HEK293T (cell line): Measurements from ENCODE around the gene CDH13.

Source experiments
- CTCF ChIA-PET: fragments of 350-600 bp; formaldehyde crosslinking; extraction: SDS; loops from one replicate; lab custom pipeline; 2021; ENCODE audit warnings: antibody characterized with exemption, inconsistent platforms; lab: Yijun Ruan, JAX
- POLR2A ChIA-PET: fragments of 350-600 bp; formaldehyde crosslinking; extraction: SDS; loops from one replicate; lab custom pipeline; 2020; ENCODE audit warnings: antibody characterized with exemption, inconsistent platforms; lab: Yijun Ruan, JAX
- DNase-seq: peaks from one replicate; pipeline ENCODE4 v3.0.0; 2012; ENCODE audit warnings: mixed read lengths; ENCODE audit errors: extremely low spot score
- ARNT ChIP-seq: fragments of 450-650 bp; IDR thresholded peaks from 2 replicates; pipeline ENCODE4 v1.6.1; 2017; ENCODE audit warnings: mild to moderate bottlenecking
- BHLHE40 ChIP-seq: fragments of 450-650 bp; IDR thresholded peaks from 2 replicates; pipeline ENCODE4 v1.6.1; 2016; ENCODE audit warnings: mild to moderate bottlenecking, moderate library complexity, borderline replicate concordance
- CTBP1 ChIP-seq: fragments of 450-650 bp; IDR thresholded peaks from 2 replicates; pipeline ENCODE4 v1.6.1; 2016; ENCODE audit warnings: borderline replicate concordance
- ELF4 ChIP-seq: fragments of 450-650 bp; IDR thresholded peaks from 2 replicates; pipeline ENCODE4 v1.6.1; 2017; ENCODE audit warnings: antibody characterized with exemption
- FOXA1 ChIP-seq: fragments of 450-650 bp; IDR thresholded peaks from 2 replicates; pipeline ENCODE4 v1.6.1; 2016; ENCODE audit warnings: mild to moderate bottlenecking
- FOXK2 ChIP-seq: fragments of 450-650 bp; IDR thresholded peaks from 2 replicates; pipeline ENCODE4 v1.6.1; 2016; ENCODE audit warnings: mild to moderate bottlenecking
- FOXM1 ChIP-seq: fragments of 450-650 bp; IDR thresholded peaks from 2 replicates; pipeline ENCODE4 v1.6.1; 2017; ENCODE audit warnings: mild to moderate bottlenecking, borderline replicate concordance
- HDGF ChIP-seq: fragments of 450-650 bp; IDR thresholded peaks from 2 replicates; pipeline ENCODE4 v1.6.1; 2017; ENCODE audit warnings: antibody characterized with exemption, borderline replicate concordance
- L3MBTL2 ChIP-seq: fragments of 450-650 bp; conservative IDR thresholded peaks from 2 replicates; pipeline ENCODE4 v1.6.1; 2016; ENCODE audit warnings: mild to moderate bottlenecking
- LEF1 ChIP-seq: fragments of 450-650 bp; IDR thresholded peaks from 2 replicates; pipeline ENCODE4 v1.6.1; 2017; ENCODE audit warnings: mild to moderate bottlenecking, borderline replicate concordance
- NFRKB ChIP-seq: fragments of 450-650 bp; IDR thresholded peaks from 2 replicates; pipeline ENCODE4 v1.6.1; 2016; ENCODE audit warnings: mild to moderate bottlenecking, moderate library complexity
- PKNOX1 ChIP-seq: fragments of 450-650 bp; IDR thresholded peaks from 2 replicates; pipeline ENCODE4 v1.6.1; 2016
- SP1 ChIP-seq: fragments of 450-650 bp; IDR thresholded peaks from 2 replicates; pipeline ENCODE4 v1.6.1; 2017
- SUZ12 ChIP-seq: fragments of 450-650 bp; IDR thresholded peaks from 2 replicates; pipeline ENCODE4 v1.6.1; 2016; ENCODE audit warnings: mild to moderate bottlenecking
- TARDBP ChIP-seq: fragments of 450-650 bp; IDR thresholded peaks from 2 replicates; pipeline ENCODE4 v1.6.1; 2016
- ZNF384 ChIP-seq: fragments of 450-650 bp; IDR thresholded peaks from 2 replicates; pipeline ENCODE4 v1.6.1; 2016

CDH13 gene

GRCh38 chr16:82761858-82762257 is 135.1 kb downstream of the CDH13 start:
- DNase-seq: no peak
- TF ChIP-seq ELF4 (no peak), L3MBTL2 (no peak), ZNF384 (no peak)
- ChIA-PET POLR2A (no interaction called here), CTCF (no interaction called here)

GRCh38 chr16:82763371-82763770 is 136.6 kb downstream of the CDH13 start:
- no peak for DNase-seq
- no peak for TF ChIP-seq ARNT
- TF ChIP-seq SP1: no peak
- no peak for TF ChIP-seq FOXA1
- TF ChIP-seq FOXK2: no peak
- TF ChIP-seq NFRKB: no peak
- no peak for TF ChIP-seq TARDBP
- TF ChIP-seq L3MBTL2: no peak
- no peak for TF ChIP-seq SUZ12
- ChIA-PET POLR2A (no interaction called here), CTCF (no interaction called here)

GRCh38 chr16:82767198-82767597 is 140.4 kb downstream of the CDH13 start:
- no peak for DNase-seq
- TF ChIP-seq SP1: no peak
- TF ChIP-seq TARDBP: no peak
- no peak for TF ChIP-seq HDGF
- no peak for TF ChIP-seq CTBP1
- TF ChIP-seq ZNF384: no peak
- no peak for TF ChIP-seq ELF4
- TF ChIP-seq BHLHE40: no peak
- TF ChIP-seq NFRKB: no peak
- no peak for TF ChIP-seq FOXA1
- TF ChIP-seq FOXM1: no peak
- TF ChIP-seq SUZ12: no peak
- TF ChIP-seq ARNT: no peak
- TF ChIP-seq PKNOX1: no peak
- TF ChIP-seq FOXK2: no peak
- no peak for TF ChIP-seq L3MBTL2
- no peak for TF ChIP-seq LEF1
- ChIA-PET POLR2A (no interaction called here), CTCF (interaction anchor here (0.6 kb wide), 1 partner anchor 267 kb away, joined by 4 read pairs; no protein-coding TSS in a partner anchor)

- CTCF ChIA-PET: interaction anchor here (0.6 kb wide), 1 partner anchor 266 kb away, joined by 4 read pairs; no protein-coding TSS in a partner anchor
- no peak for DNase-seq
- POLR2A ChIA-PET: no interaction called here
- TF ChIP-seq TARDBP (no peak), FOXM1 (no peak), BHLHE40 (no peak), FOXK2 (no peak), CTBP1 (no peak), NFRKB (no peak), ZNF384 (no peak), HDGF (no peak), SP1 (no peak), L3MBTL2 (no peak), ARNT (no peak), ELF4 (no peak), SUZ12 (no peak), PKNOX1 (no peak), FOXA1 (no peak)
These were observed 141.0 kb downstream of the CDH13 start for GRCh38 chr16:82767808-82768207.

GRCh38 chr16:82769845-82770244 is 143.1 kb downstream of the CDH13 start:
- ChIA-PET POLR2A (no interaction called here), CTCF (no interaction called here)
- no peak for DNase-seq
- TF ChIP-seq HDGF: no peak
- no peak for TF ChIP-seq FOXK2
- TF ChIP-seq FOXA1: no peak
- no peak for TF ChIP-seq LEF1
- TF ChIP-seq PKNOX1: no peak
- TF ChIP-seq L3MBTL2: no peak
- no peak for TF ChIP-seq ELF4
- TF ChIP-seq TARDBP: no peak
- TF ChIP-seq SP1: no peak

GRCh38 chr16:82772215-82772614 is 145.4 kb downstream of the CDH13 start:
- CTCF ChIA-PET: interaction anchor here (0.6 kb wide), 1 partner anchor 241 kb away, joined by 4 read pairs; no protein-coding TSS in a partner anchor
- no peak for DNase-seq
- no peak for TF ChIP-seq SUZ12
- no peak for TF ChIP-seq CTBP1
- no peak for TF ChIP-seq ELF4
- TF ChIP-seq PKNOX1: no peak
- no peak for TF ChIP-seq ARNT
- TF ChIP-seq FOXA1: no peak
- POLR2A ChIA-PET: no interaction called here
